GM13977 (cell line): ENCODE measurements around the gene LIMS2.

Source experiments
- DNase-seq: peaks from one replicate; pipeline ENCODE4 v3.0.0; 2012; ENCODE audit warnings: low spot score
- CTCF ChIP-seq: IDR thresholded peaks from 2 replicates; pipeline ENCODE4 v1.5.1; 2012; ENCODE audit warnings: mild to moderate bottlenecking, control low read depth; ENCODE audit not compliant: insufficient read depth; ENCODE audit errors: extremely low read depth, missing control alignments
- in situ Hi-C: fragments of 300-500 bp; cut with MboI; formaldehyde crosslinking; loops from one replicate; pipeline ENCODE4 v1.12.0; 2022; ENCODE audit warnings: low sequenced_read_pairs, low pct_unique_long_range_greater_than_20kb, mixed read lengths, inconsistent platforms; ENCODE audit not compliant: unreplicated experiment

LIMS2 gene

GRCh38 chr2:127678531-127678930, 3.2 kb upstream of the LIMS2 start:
- TF ChIP-seq CTCF = no peak
- in situ Hi-C loops = no loop called here
- DNase-seq = no peak

GRCh38 chr2:127676906-127677305, 1.6 kb upstream of the LIMS2 start:
- in situ Hi-C loops = no loop called here
- TF ChIP-seq CTCF = no peak
- no peak for DNase-seq

GRCh38 chr2:127674241-127675209, 805 bp downstream of the LIMS2 start:
- no peak for TF ChIP-seq CTCF
- peak; percentile 80 for DNase-seq
- in situ Hi-C loops = no loop called here

- in situ Hi-C loops = no loop called here
- DNase-seq = no peak
- TF ChIP-seq CTCF = no peak
Measured at GRCh38 chr2:127673291-127674069, 1.9 kb downstream of the LIMS2 start.

- in situ Hi-C loops = no loop called here
- DNase-seq = no peak
- TF ChIP-seq CTCF = no peak
Measured at GRCh38 chr2:127672341-127673224, 2.7 kb downstream of the LIMS2 start.
